CD4-positive, alpha-beta T cell (primary cell): ENCODE results near the gene FARP1. TPM values are rescaled to one million over a fixed set of nuclear protein-coding genes. Genes with fewer than 3 reads are reported as not detected.

ENCODE experiments used
- ATAC-seq: fragments of 200-7000 bp; cut with Tn5 transposase; one replicate; pipeline ENCODE4 v1.10.0; 2022; ENCODE audit warnings: mild to moderate bottlenecking; ENCODE audit not compliant: poor library complexity
- CTCF ChIA-PET: fragments of 350-600 bp; sonication (Branson Sonifier 250); formaldehyde crosslinking; loops from one replicate; lab custom pipeline; 2021; ENCODE audit warnings: antibody characterized with exemption, inconsistent platforms; lab: Charles Lee
- POLR2A ChIA-PET: fragments of 350-600 bp; sonication (Branson Sonifier 250); formaldehyde crosslinking; loops from one replicate; lab custom pipeline; 2021; ENCODE audit warnings: antibody characterized with exemption, inconsistent platforms; lab: Charles Lee
- DNase-seq, 14 experiments: peaks; one replicate each; pipeline ENCODE4 v3.0.0-alpha.2; 2013 to 2020; ENCODE audit warnings: mixed read lengths in 2 of 14
- H3K27ac ChIP-seq, 2 donors: one replicate each; pipeline versions ENCODE4 v1.5.1 to v1.7.0; 2013; ENCODE audit warnings: low read length in 2 of 2, low read depth in 1 of 2, mild to moderate bottlenecking in 1 of 2
- H3K27me3 ChIP-seq, 2 experiments: 1 replicate in 1 of 2; 2 replicates in 1 of 2; pipeline versions ENCODE4 v1.6.1 to v1.7.0; 2013; ENCODE audit warnings: low read length in 2 of 2, control low read depth in 1 of 2, mild to moderate bottlenecking in 1 of 2, moderate library complexity in 1 of 2; ENCODE audit not compliant: insufficient read depth in 2 of 2, control insufficient read depth in 1 of 2
- H3K36me3 ChIP-seq: one replicate; pipeline ENCODE4 v1.6.1; 2013; ENCODE audit warnings: low read length, control low read depth; ENCODE audit not compliant: insufficient read depth
- H3K4me1 ChIP-seq: one replicate; pipeline ENCODE4 v1.6.1; 2013; ENCODE audit warnings: low read length, control low read depth; ENCODE audit not compliant: insufficient read depth
- H3K4me3 ChIP-seq: one replicate; pipeline ENCODE4 v1.5.1; 2013; ENCODE audit warnings: mild to moderate bottlenecking, low read length, moderate library complexity
- H3K9me3 ChIP-seq, 2 experiments: 1 replicate in 1 of 2; 2 replicates in 1 of 2; pipeline versions ENCODE4 v1.6.1 to v1.7.0; 2013; ENCODE audit warnings: low read length in 2 of 2, mild to moderate bottlenecking in 2 of 2, control low read depth in 1 of 2, moderate library complexity in 1 of 2; ENCODE audit not compliant: control insufficient read depth in 1 of 2, insufficient read depth in 1 of 2
- H3K27ac Mint-ChIP-seq: one replicate; pipeline ENCODE4 v1.8.0; 2020; ENCODE audit warnings: mixed read lengths
- H3K27me3 Mint-ChIP-seq: one replicate; pipeline ENCODE4 v1.8.0; 2021; ENCODE audit warnings: mixed read lengths
- H3K36me3 Mint-ChIP-seq: one replicate; pipeline ENCODE4 v1.8.0; 2021; ENCODE audit warnings: low read depth, mixed read lengths
- H3K4me1 Mint-ChIP-seq: one replicate; pipeline ENCODE4 v1.8.0; 2021; ENCODE audit warnings: low read depth, mixed read lengths
- H3K4me3 Mint-ChIP-seq: one replicate; pipeline ENCODE4 v1.8.0; 2020; ENCODE audit warnings: mild to moderate bottlenecking, mixed read lengths
- H3K9me3 Mint-ChIP-seq: one replicate; pipeline ENCODE4 v1.8.0; 2020; ENCODE audit warnings: mixed read lengths
- CTCF ChIP-seq: fragments of 200-600 bp; IDR thresholded peaks from one replicate; pipeline ENCODE4 v1.8.0; 2022; ENCODE audit warnings: antibody characterized with exemption, mild to moderate bottlenecking
- intact Hi-C, 2 experiments: fragments of 100-400 bp; cut with DNase I in 1 of 2; cut with micrococcal nuclease in 1 of 2; formaldehyde crosslinking; loops; one replicate each; pipeline versions ENCODE4 v1.15.1 to v1.9.0; 2023 to 2025; cut with DNase I, micrococcal nuclease
- total RNA-seq, 174 experiments: library from RNA in 2 of 174; stranded (reverse) in 2 of 174; gene quantifications; one replicate each; pipeline ENCODE4 v1.2.3 and lab custom pipeline; 2021 to 2026

The FARP1 gene
- total RNA-seq, 2 experiments from 2014 or later = 0.30 TPM; not detected in 1

DNA sequence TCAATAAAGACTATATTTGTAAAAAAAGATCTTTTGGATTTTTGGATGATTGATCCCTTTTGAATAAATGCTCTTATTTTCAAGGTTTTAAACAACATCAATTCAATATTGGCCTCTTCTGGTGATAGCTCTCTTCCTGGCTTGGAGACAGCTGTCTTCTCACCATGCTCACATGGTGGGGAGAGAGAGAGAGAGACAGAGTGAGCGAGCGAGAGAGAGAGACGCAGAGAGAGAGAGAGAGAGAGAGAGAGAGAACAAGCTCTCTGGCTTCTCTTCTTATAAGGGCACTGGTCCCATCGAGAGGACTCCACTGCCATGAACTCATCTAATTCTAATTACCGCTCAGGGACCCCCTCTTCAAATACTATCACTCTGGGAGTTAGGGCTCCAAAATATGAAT is 32.1 kb upstream of the FARP1 start:
- H3K4me3 Mint-ChIP-seq = no peak overlapping the region
- H3K27ac Mint-ChIP-seq = no peak overlapping the region
- ChIA-PET POLR2A (no interaction called here), CTCF (no interaction called here)
- DNase-seq (no peak), ATAC-seq (no peak)
- no peak overlapping the region for H3K27ac ChIP-seq
- intact Hi-C loops = no loop called here
- H3K9me3 ChIP-seq = no peaks in the 10 kb centered on the region
- H3K36me3 Mint-ChIP-seq = no peaks in the 10 kb centered on the region
- H3K4me3 ChIP-seq = no peak overlapping the region
- TF ChIP-seq CTCF = no peak
- no peaks in the 10 kb centered on the region for H3K27me3 ChIP-seq
- no peaks in the 10 kb centered on the region for H3K27me3 Mint-ChIP-seq
- H3K4me1 Mint-ChIP-seq = no peaks in the 10 kb centered on the region
- no peaks in the 10 kb centered on the region for H3K36me3 ChIP-seq
- H3K4me1 ChIP-seq = no peaks in the 10 kb centered on the region
- no peaks in the 10 kb centered on the region for H3K9me3 Mint-ChIP-seq

- H3K36me3 Mint-ChIP-seq = no peaks in the 10 kb centered on the region
- Histone ChIP-seq H3K27ac (no peak overlapping the region), H3K4me1 (no peaks in the 10 kb centered on the region), H3K4me3 (no peak overlapping the region), H3K9me3 (no peaks in the 10 kb centered on the region), H3K36me3 (no peaks in the 10 kb centered on the region), H3K27me3 (no peaks in the 10 kb centered on the region)
- DNase-seq = no peak
- H3K27me3 Mint-ChIP-seq = no peaks in the 10 kb centered on the region
- POLR2A ChIA-PET = no interaction called here
- intact Hi-C loops = no loop called here
- CTCF ChIA-PET = no interaction called here
- H3K4me3 Mint-ChIP-seq = no peak overlapping the region
- no peak overlapping the region for H3K27ac Mint-ChIP-seq
- no peak for TF ChIP-seq CTCF
- no peak for ATAC-seq
- no peaks in the 10 kb centered on the region for H3K4me1 Mint-ChIP-seq
- no peaks in the 10 kb centered on the region for H3K9me3 Mint-ChIP-seq
These were observed 31.5 kb upstream of the FARP1 start for GRCh38 chr13:98111168-98112098.

DNA sequence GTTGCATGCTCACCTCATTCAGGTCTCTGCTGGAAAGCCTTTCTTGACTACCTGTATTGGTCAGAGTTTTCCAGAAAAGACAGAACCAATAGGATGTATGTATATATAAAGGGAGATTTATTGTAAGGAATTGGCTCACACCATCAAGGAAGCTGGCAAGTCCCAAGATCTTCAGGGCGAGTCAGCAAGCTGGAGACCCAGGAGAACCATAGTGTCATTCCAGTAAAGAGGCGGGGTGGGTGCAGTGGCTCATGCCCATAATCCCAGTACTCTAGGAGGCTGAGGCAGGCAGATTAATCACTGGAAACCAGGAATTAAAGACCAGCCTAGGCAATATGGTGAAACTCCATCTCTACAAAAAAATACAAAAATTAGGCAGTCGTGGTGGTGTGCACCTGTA is 30.4 kb upstream of the FARP1 start:
- no peaks in the 10 kb centered on the region for H3K27me3 Mint-ChIP-seq
- no peaks in the 10 kb centered on the region for H3K9me3 ChIP-seq
- no peak overlapping the region for H3K4me3 Mint-ChIP-seq
- H3K9me3 Mint-ChIP-seq = no peaks in the 10 kb centered on the region
- H3K4me3 ChIP-seq = no peak overlapping the region
- DNase-seq = no peak
- H3K27me3 ChIP-seq = no peaks in the 10 kb centered on the region
- H3K4me1 ChIP-seq = no peaks in the 10 kb centered on the region
- no peak for TF ChIP-seq CTCF
- H3K36me3 Mint-ChIP-seq = no peaks in the 10 kb centered on the region
- H3K27ac Mint-ChIP-seq = no peak overlapping the region
- intact Hi-C loops = no loop called here
- CTCF ChIA-PET = no interaction called here
- H3K27ac ChIP-seq = no peak overlapping the region
- H3K4me1 Mint-ChIP-seq = no peaks in the 10 kb centered on the region
- POLR2A ChIA-PET = no interaction called here
- ATAC-seq = no peak
- no peaks in the 10 kb centered on the region for H3K36me3 ChIP-seq
